Measurements from ENCODE around the gene CCNH. TPM values are rescaled to one million over a fixed set of nuclear protein-coding genes. Genes with fewer than 3 reads are reported as not detected.

CCNH gene
- total RNA-seq, 1 donor from 2014 or later = 51.7 TPM

GRCh38 chr5:87432460-87432859, 19.7 kb upstream of the CCNH start:
- Histone ChIP-seq H3K27ac (ENCODE audit: low read depth, low read length) (no peak overlapping the region), H3K36me3 (ENCODE audit: control insufficient read depth in 3 of 3, insufficient read depth in 3 of 3, low read length in 3 of 3) (no peaks in the 10 kb centered on the region), H3K9me3 (ENCODE audit: control insufficient read depth in 3 of 3, low read length in 3 of 3) (no peaks in the 10 kb centered on the region), H3K4me1 (ENCODE audit: control insufficient read depth in 3 of 3, insufficient read depth in 3 of 3, low read length in 3 of 3) (no peaks in the 10 kb centered on the region), H3K4me3 (ENCODE audit: low read length in 3 of 3) (no peak overlapping the region), H3K9ac (ENCODE audit: low read depth in 1 of 3, low read length in 3 of 3) (no peak overlapping the region), H3K27me3 (ENCODE audit: control insufficient read depth in 3 of 3, insufficient read depth in 3 of 3, low read length in 3 of 3) (no peaks in the 10 kb centered on the region)

GRCh38 chr5:87430863-87431457, 18.2 kb upstream of the CCNH start:
- Histone ChIP-seq H3K27ac (ENCODE audit: low read depth, low read length) (no peak overlapping the region), H3K9me3 (ENCODE audit: control insufficient read depth in 3 of 3, low read length in 3 of 3) (no peaks in the 10 kb centered on the region), H3K4me3 (ENCODE audit: low read length in 3 of 3) (no peak overlapping the region)

GRCh38 chr5:87423755-87424154, 11.0 kb upstream of the CCNH start:
- H3K4me1 ChIP-seq (ENCODE audit: control insufficient read depth in 3 of 3, insufficient read depth in 3 of 3, low read length in 3 of 3) = no peaks in the 10 kb centered on the region

More at GRCh38 chr5:87430863-87431457, 18.2 kb upstream of the CCNH start:
- H3K27me3 ChIP-seq (ENCODE audit: control insufficient read depth in 3 of 3, insufficient read depth in 3 of 3, low read length in 3 of 3) = no peaks in the 10 kb centered on the region
- no peak overlapping the region for H3K9ac ChIP-seq (ENCODE audit: low read depth in 1 of 3, low read length in 3 of 3)
- no peaks in the 10 kb centered on the region for H3K4me1 ChIP-seq (ENCODE audit: control insufficient read depth in 3 of 3, insufficient read depth in 3 of 3, low read length in 3 of 3)
- H3K36me3 ChIP-seq (ENCODE audit: control insufficient read depth in 3 of 3, insufficient read depth in 3 of 3, low read length in 3 of 3) = no peaks in the 10 kb centered on the region

GRCh38 chr5:87421307-87421706, 8.6 kb upstream of the CCNH start:
- Histone ChIP-seq H3K27ac (ENCODE audit: low read depth, low read length) (no peak overlapping the region), H3K27me3 (ENCODE audit: control insufficient read depth in 3 of 3, insufficient read depth in 3 of 3, low read length in 3 of 3) (no peaks in the 10 kb centered on the region), H3K4me3 (ENCODE audit: low read length in 3 of 3) (no peak overlapping the region), H3K36me3 (ENCODE audit: control insufficient read depth in 3 of 3, insufficient read depth in 3 of 3, low read length in 3 of 3) (no peaks in the 10 kb centered on the region), H3K9ac (ENCODE audit: low read depth in 1 of 3, low read length in 3 of 3) (no peak overlapping the region), H3K4me1 (ENCODE audit: control insufficient read depth in 3 of 3, insufficient read depth in 3 of 3, low read length in 3 of 3) (no peaks in the 10 kb centered on the region), H3K9me3 (ENCODE audit: control insufficient read depth in 3 of 3, low read length in 3 of 3) (no peaks in the 10 kb centered on the region)

More at GRCh38 chr5:87423755-87424154, 11.0 kb upstream of the CCNH start:
- H3K36me3 ChIP-seq (ENCODE audit: control insufficient read depth in 3 of 3, insufficient read depth in 3 of 3, low read length in 3 of 3) = no peaks in the 10 kb centered on the region
- H3K9me3 ChIP-seq (ENCODE audit: control insufficient read depth in 3 of 3, low read length in 3 of 3) = no peaks in the 10 kb centered on the region
- H3K27me3 ChIP-seq (ENCODE audit: control insufficient read depth in 3 of 3, insufficient read depth in 3 of 3, low read length in 3 of 3) = no peaks in the 10 kb centered on the region
- no peak overlapping the region for H3K9ac ChIP-seq (ENCODE audit: low read depth in 1 of 3, low read length in 3 of 3)
- no peak overlapping the region for H3K4me3 ChIP-seq (ENCODE audit: low read length in 3 of 3)
- H3K27ac ChIP-seq (ENCODE audit: low read depth, low read length) = no peak overlapping the region

- H3K9me3 ChIP-seq (ENCODE audit: control insufficient read depth in 3 of 3, low read length in 3 of 3) = no peaks in the 10 kb centered on the region
- H3K36me3 ChIP-seq (ENCODE audit: control insufficient read depth in 3 of 3, insufficient read depth in 3 of 3, low read length in 3 of 3) = no peaks in the 10 kb centered on the region
- H3K27ac ChIP-seq (ENCODE audit: low read depth, low read length) = no peak overlapping the region
- no peak overlapping the region for H3K4me3 ChIP-seq (ENCODE audit: low read length in 3 of 3)
- no peaks in the 10 kb centered on the region for H3K27me3 ChIP-seq (ENCODE audit: control insufficient read depth in 3 of 3, insufficient read depth in 3 of 3, low read length in 3 of 3)
- H3K4me1 ChIP-seq (ENCODE audit: control insufficient read depth in 3 of 3, insufficient read depth in 3 of 3, low read length in 3 of 3) = no peaks in the 10 kb centered on the region
- H3K9ac ChIP-seq (ENCODE audit: low read depth in 1 of 3, low read length in 3 of 3) = no peak overlapping the region
Observed at GRCh38 chr5:87418506-87418905, 5.8 kb upstream of the CCNH start.

GRCh38 chr5:87413343-87413645, 564 bp upstream of the CCNH start:
- peak overlapping the region; percentile 90 to 99 (median 98) for H3K4me3 ChIP-seq (ENCODE audit: low read length in 3 of 3)
- H3K9ac ChIP-seq (ENCODE audit: low read depth in 1 of 3, low read length in 3 of 3) = peak overlapping the region; percentile 65 to 87 (median 73)
- H3K27ac ChIP-seq (ENCODE audit: low read depth, low read length) = peak overlapping the region; percentile 96
- no peaks in the 10 kb centered on the region for H3K27me3 ChIP-seq (ENCODE audit: control insufficient read depth in 3 of 3, insufficient read depth in 3 of 3, low read length in 3 of 3)
- H3K36me3 ChIP-seq (ENCODE audit: control insufficient read depth in 3 of 3, insufficient read depth in 3 of 3, low read length in 3 of 3) = peaks cover 0 to 16% (median 13%) of the 10 kb centered on the region in 3 donors
- no peaks in the 10 kb centered on the region for H3K9me3 ChIP-seq (ENCODE audit: control insufficient read depth in 3 of 3, low read length in 3 of 3)
- H3K4me1 ChIP-seq (ENCODE audit: control insufficient read depth in 3 of 3, insufficient read depth in 3 of 3, low read length in 3 of 3) = peaks cover 8 to 16% (median 11%) of the 10 kb centered on the region in 3 donors

- H3K9ac ChIP-seq (ENCODE audit: low read depth in 1 of 3, low read length in 3 of 3) = peak overlapping the region; percentile 86 to 96 (median 96)
- no peaks in the 10 kb centered on the region for H3K9me3 ChIP-seq (ENCODE audit: control insufficient read depth in 3 of 3, low read length in 3 of 3)
- H3K4me1 ChIP-seq (ENCODE audit: control insufficient read depth in 3 of 3, insufficient read depth in 3 of 3, low read length in 3 of 3) = peaks cover 8 to 16% (median 11%) of the 10 kb centered on the region in 3 donors
- no peaks in the 10 kb centered on the region for H3K27me3 ChIP-seq (ENCODE audit: control insufficient read depth in 3 of 3, insufficient read depth in 3 of 3, low read length in 3 of 3)
- H3K4me3 ChIP-seq (ENCODE audit: low read length in 3 of 3) = peak overlapping the region; percentile 90 to 99 (median 98)
- peak overlapping the region; percentile 96 for H3K27ac ChIP-seq (ENCODE audit: low read depth, low read length)
- H3K36me3 ChIP-seq (ENCODE audit: control insufficient read depth in 3 of 3, insufficient read depth in 3 of 3, low read length in 3 of 3) = peaks cover 3 to 27% (median 24%) of the 10 kb centered on the region in 3 donors
Observed at GRCh38 chr5:87411973-87412629, 629 bp downstream of the CCNH start.

- Histone ChIP-seq H3K4me1 (ENCODE audit: control insufficient read depth in 3 of 3, insufficient read depth in 3 of 3, low read length in 3 of 3) (peaks cover 8 to 16% (median 11%) of the 10 kb centered on the region in 3 donors), H3K4me3 (ENCODE audit: low read length in 3 of 3) (peak overlapping the region; percentile 90 to 99 (median 98)), H3K27ac (ENCODE audit: low read depth, low read length) (peak overlapping the region; percentile 96), H3K9me3 (ENCODE audit: control insufficient read depth in 3 of 3, low read length in 3 of 3) (no peaks in the 10 kb centered on the region), H3K9ac (ENCODE audit: low read depth in 1 of 3, low read length in 3 of 3) (peak overlapping the region; percentile 86 to 96 (median 96)), H3K36me3 (ENCODE audit: control insufficient read depth in 3 of 3, insufficient read depth in 3 of 3, low read length in 3 of 3) (peaks cover 5 to 32% (median 29%) of the 10 kb centered on the region in 3 donors), H3K27me3 (ENCODE audit: control insufficient read depth in 3 of 3, insufficient read depth in 3 of 3, low read length in 3 of 3) (no peaks in the 10 kb centered on the region)
Observed at GRCh38 chr5:87411586-87411972, 1.2 kb downstream of the CCNH start.

- Histone ChIP-seq H3K9me3 (ENCODE audit: control insufficient read depth in 3 of 3, low read length in 3 of 3) (no peaks in the 10 kb centered on the region), H3K27ac (ENCODE audit: low read depth, low read length) (no peak overlapping the region), H3K4me3 (ENCODE audit: low read length in 3 of 3) (no peak overlapping the region), H3K9ac (ENCODE audit: low read depth in 1 of 3, low read length in 3 of 3) (no peak overlapping the region), H3K27me3 (ENCODE audit: control insufficient read depth in 3 of 3, insufficient read depth in 3 of 3, low read length in 3 of 3) (no peaks in the 10 kb centered on the region), H3K36me3 (ENCODE audit: control insufficient read depth in 3 of 3, insufficient read depth in 3 of 3, low read length in 3 of 3) (peaks cover 6 to 32% (median 32%) of the 10 kb centered on the region in 3 donors), H3K4me1 (ENCODE audit: control insufficient read depth in 3 of 3, insufficient read depth in 3 of 3, low read length in 3 of 3) (peaks cover 8 to 16% (median 11%) of the 10 kb centered on the region in 3 donors)
Observed at GRCh38 chr5:87410931-87411330, 1.8 kb downstream of the CCNH start.

GRCh38 chr5:87408204-87408603, 4.5 kb downstream of the CCNH start:
- Histone ChIP-seq H3K9ac (ENCODE audit: low read depth in 1 of 3, low read length in 3 of 3) (no peak overlapping the region), H3K4me1 (ENCODE audit: control insufficient read depth in 3 of 3, insufficient read depth in 3 of 3, low read length in 3 of 3) (peaks cover 8 to 14% (median 11%) of the 10 kb centered on the region in 3 donors), H3K36me3 (ENCODE audit: control insufficient read depth in 3 of 3, insufficient read depth in 3 of 3, low read length in 3 of 3) (peaks cover 9 to 57% (median 55%) of the 10 kb centered on the region in 3 donors), H3K9me3 (ENCODE audit: control insufficient read depth in 3 of 3, low read length in 3 of 3) (no peaks in the 10 kb centered on the region), H3K27me3 (ENCODE audit: control insufficient read depth in 3 of 3, insufficient read depth in 3 of 3, low read length in 3 of 3) (no peaks in the 10 kb centered on the region), H3K27ac (ENCODE audit: low read depth, low read length) (no peak overlapping the region), H3K4me3 (ENCODE audit: low read length in 3 of 3) (no peak overlapping the region)

Measured in skeletal muscle tissue (tissue), 4 donors.